HG03565 (cell line): ENCODE measurements around the gene HSFX2.
"Not testable (repeated sequence)": the region's sequence is repeated elsewhere in the genome, so short reads cannot be mapped to it uniquely, and the experiment has no call there.

ENCODE experiments used
- ATAC-seq: cut with Tn5 transposase; IDR thresholded peaks from one replicate; pipeline ENCODE4 v1.9.1; 2021; ENCODE audit warnings: mild to moderate bottlenecking, moderate library complexity; ENCODE audit not compliant: unreplicated experiment

The HSFX2 gene, protein sequence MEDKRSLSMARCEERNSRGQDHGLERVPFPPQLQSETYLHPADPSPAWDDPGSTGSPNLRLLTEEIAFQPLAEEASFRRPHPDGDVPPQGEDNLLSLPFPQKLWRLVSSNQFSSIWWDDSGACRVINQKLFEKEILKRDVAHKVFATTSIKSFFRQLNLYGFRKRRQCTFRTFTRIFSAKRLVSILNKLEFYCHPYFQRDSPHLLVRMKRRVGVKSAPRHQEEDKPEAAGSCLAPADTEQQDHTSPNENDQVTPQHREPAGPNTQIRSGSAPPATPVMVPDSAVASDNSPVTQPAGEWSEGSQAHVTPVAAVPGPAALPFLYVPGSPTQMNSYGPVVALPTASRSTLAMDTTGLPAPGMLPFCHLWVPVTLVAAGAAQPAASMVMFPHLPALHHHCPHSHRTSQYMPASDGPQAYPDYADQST

DNA sequence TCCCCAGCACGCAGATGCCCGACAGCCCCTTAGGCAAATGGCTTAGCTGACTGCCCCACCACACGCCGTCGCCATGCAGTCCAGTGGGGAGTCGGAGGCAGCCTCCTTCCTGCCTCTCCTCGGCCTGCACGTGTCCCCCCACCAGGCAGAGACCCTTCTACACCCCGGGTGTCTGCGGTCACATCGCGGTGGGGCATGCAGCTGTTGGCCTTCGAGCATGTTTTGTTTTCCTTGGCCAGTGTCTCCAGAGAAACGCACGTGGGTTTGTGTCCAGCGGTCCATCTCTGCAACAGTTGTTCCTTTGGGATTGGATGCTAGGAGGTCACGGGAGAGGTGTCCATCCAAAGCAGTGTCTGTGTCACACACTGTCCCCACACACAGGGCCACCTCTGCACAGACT, at the start of gene HSFX2:
TSS of gene HSFX2 (minus strand) at position 101 of the 400 bp plus-strand sequence. CDS start 614 bp downstream, outside the sequence.
- ATAC-seq: not testable (repeated sequence)

DNA sequence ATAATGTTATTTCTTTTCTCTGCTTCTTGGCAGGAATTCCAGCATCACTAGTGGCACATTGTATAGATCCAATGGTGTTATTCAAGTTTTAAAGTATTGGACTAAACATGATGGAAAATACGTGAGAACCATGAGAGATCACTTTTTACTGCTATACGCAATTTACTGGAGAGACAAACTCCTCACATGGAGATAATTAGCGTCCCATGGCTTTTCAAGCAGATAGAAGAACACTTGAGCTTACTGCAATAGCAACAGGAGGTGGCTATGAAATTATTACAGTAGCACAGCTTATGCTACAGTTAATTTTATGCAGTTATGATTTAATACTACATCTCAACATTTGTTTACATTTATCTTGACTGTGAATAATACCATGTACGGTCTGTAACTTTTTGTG, 48.4 kb upstream of the HSFX2 start:
- no peak for ATAC-seq

DNA sequence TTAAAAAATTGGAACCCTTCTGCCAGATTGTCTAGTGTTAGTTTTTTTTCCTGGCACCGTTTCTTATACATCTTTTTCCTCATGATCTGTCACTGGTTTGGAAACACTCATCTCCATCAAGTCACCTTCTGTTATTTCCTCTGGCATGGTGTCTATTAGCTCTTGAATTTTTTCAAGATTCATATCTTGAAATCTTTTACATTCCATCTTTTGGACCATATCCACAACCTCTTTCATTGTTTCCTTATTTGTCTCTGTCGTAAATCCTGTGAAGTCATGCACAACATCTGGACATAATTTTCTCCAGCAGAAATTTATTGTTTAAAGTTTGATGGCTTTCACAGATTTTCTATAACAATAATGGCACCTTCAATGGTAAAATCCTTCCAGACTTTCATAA, 46.7 kb upstream of the HSFX2 start:
- no peak for ATAC-seq

DNA sequence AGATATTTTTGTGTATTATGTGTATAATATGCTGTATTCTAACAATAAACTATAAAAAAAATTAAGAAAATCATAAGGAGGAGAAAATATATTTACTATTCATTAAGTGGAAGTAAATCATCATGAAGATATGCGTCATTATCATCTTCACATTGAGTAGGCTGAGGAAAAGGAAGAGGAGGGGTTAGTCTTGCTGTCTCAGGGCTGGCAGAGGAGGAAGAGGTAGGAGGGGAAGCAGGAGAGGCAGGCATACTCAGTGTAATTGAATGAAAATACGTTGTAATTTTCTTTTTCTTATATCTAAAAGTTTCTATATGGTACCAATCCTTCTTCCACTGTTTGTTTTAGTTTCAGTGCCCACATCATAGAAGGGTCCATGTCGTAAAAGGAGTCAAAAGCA, 46.3 kb upstream of the HSFX2 start:
- no peak for ATAC-seq

DNA sequence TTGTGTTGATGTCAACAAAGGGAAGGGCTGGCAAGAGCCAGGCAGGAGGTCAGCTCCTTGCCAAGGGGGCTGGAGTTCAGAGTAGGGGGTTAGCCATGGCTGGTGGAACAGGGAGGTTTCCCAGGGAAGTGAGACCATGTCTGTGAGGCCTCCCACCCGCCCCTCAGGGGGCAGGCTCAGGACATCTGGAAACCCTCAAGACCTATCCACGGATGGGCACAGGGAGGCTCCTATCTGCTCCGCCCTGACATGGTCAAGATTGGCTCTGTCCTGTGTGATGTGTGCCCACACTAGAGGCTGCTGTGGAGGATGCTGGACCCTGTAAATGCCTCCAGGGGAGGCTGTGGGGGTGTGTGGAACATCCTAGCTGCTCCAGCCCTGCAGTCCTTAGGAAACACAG, 44.5 kb upstream of the HSFX2 start:
- no peak for ATAC-seq

DNA sequence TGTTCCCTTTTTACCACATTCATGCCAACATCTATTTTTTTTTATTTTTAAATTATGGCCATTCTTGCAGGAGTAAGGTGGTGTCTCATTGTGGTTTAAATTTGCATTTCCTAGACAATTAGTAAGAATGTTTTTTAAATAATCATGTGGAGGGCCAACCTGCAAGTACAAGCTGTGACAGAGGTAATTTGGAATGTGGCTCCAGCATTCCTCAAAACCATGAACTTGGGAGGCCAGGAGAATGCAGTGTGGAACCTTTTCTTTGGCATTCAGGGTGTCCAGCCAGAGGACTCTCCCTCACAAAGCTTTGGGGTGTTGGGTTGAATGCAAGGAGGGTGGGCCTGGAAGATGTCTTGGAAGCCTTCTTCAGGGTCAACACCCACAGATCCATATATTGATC, 43.7 kb upstream of the HSFX2 start:
- ATAC-seq: no peak

DNA sequence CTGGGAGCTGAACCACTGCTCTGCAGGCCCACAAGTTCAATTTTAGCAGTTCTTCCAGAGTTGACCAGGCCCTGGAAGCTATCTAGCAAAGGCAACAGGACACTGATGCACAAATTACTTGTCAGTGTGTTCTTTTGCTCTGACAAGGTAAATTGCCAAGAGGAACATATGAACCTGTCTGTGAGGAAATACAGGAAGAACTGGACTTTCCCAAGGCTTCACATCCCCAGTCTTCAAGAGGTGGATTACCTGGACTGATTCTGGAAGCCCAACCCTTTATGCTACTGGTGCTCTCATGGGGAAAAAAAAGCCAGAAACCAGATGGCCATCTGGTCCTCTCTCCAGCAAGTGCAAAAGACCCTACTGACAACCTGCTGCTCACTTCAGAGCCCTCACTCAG, 38.4 kb upstream of the HSFX2 start:
- ATAC-seq: no peak

DNA sequence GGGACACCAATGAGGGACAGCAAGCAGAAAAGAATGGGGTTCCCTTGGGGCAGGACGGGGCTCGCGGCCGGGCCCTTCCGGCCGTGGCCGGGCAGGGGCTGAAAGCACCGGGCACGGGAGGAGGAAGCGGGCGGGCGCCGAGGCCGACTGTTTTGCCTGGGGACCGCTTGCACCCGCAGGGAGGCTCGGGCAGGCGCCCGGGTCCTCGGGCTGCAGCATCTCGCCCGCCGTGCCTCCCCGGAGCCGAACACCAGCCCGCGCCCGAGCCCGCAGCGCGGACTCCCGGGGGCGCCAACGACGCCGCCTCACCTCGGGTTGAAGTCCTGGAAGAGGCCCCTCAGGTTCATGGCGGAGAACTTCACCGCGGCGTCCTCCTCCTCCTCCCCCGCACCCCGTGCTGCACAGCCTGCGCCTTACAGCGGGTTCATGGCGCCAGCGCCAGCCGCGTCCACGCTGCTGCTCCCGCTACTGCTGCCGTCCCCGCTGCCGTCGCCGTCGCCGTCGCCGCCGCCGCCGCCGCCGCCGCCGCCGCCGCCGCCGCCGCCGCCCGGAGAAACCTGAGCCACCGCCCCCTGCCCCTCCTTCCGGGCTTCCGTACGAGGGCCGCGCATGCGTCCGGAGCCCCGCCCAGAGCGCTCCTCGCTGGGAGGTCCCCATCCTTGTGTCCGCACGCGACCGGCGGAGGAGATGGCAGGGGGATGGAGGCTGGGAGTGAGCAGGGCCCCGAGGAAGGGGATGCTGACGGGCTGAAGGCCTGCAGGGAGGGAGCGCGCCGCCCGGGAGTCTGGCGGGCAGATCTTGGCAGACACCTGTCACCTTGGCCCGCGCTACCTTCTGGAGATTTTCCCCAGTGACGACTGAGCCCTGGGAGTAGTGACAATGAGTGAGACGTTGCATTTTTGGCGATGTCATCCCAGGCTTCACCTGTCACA, 36.4 kb upstream of the HSFX2 start, which contains the start of gene TMEM185A:
TSS of gene TMEM185A (minus strand) at position 559 of the 932 bp plus-strand sequence. CDS start at position 347, 212 bp downstream.
- peak; percentile 88 for ATAC-seq

DNA sequence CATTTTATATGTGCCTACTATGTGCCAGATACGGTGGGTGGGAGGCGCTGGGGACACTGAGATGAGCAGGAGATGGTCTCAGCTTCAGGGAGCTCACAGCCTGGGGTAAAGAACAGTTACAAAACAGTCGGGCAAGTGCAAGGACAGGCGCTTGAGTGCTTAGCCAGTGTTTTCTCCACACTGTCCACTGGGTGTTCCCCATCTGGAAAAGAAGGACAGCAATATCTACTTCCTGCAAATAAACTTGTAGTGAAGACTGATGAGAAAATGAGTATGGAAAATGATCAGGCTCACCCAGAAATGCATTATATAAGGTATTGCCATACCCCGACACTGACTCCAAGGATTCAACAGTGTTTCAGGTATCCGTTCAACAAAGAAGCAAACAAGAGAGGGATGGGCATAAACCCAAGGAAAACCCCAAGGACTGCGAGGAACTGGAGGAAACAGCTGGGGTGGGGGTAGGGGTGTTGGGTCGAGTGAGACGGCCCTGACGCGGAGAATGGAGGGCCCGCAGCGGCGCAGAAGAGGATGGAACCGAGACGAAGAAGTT, 35.6 kb upstream of the HSFX2 start:
- ATAC-seq: no peak

DNA sequence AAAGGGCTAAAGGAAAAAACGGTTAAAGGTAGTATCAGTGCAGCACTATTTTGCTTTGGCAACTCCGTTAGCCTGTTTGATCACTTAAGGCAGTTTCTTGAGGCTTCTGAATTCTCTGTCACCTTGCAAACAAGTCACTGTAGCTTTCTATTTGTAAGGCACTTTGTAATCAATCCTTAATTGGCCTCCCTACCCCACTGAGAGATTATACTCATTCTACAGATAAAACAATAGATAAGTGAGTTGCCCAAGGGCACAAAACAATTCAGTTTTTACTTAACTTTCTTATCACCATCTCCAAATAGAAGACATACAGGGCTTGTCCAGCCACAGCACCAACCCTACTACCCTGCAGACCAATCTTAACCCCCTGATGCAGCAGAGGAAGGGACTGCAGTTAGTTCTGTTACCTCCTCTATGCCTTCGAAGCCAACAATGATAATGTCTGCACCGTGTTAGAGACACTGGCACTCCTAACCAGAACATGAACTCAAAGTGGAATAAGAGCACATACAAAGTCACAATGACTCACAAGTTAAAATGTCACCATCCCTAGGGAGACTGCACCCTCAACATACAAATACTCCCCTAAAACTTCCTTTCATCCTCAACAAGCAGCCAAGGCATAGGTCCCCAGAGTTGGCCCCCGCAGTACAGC, 34.7 kb upstream of the HSFX2 start:
- no peak for ATAC-seq

DNA sequence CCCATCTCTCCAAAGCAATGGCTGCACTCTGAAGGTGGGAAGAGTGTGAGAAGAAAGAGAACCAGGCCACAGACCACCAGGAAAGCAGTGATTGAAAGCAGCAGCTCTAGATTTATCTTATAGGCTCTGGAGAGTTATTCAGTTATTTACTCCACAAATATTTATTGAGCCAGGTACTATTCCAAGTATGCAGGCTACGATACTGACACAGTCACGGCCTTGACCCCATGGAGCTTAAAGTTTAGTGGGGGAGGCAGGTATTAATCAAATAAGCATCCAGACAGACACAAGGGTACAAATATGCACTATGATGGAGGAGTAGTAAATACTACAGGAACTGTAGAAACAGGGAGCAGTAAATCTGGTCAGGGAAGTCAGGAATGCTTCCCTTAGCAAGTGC, 33.7 kb upstream of the HSFX2 start:
- ATAC-seq: no peak

DNA sequence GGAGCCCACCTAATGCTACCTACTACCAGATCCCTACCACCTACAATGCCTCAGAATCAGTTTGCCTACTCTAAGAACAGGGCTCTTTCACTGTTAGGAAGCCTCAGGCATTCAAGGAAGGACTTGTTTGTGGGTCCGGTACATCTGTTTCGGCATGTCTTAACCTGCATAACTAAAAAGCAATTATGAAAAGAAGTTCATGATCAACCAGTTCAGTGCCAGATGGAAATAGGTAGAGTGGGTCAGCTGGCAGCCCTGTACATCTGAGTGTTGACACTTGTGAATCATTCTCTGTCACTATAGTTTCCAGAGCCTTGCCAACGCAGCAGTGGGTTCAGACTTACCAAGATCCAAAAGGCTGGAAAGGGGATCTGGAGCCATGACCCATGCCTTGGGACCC, 33.2 kb upstream of the HSFX2 start:
- no peak for ATAC-seq

DNA sequence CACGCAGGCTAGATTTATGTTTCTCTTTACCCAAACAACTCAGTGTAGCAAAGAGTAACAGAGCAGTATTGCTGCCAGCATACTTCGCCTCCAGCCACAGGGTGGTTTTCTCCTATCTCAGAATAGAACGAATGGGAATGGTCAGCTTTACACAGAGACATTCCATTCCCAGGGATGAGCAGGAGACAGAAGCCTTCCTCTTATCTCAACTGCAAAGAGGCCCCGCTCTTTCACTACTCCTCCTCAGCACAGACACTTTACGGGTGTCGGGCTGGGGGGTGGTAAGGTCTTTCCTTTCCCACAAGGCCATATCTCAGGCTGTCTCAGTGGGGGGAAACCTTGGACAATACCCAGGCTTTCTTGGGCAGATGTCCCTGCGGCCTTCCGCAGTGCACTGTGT, 31.7 kb upstream of the HSFX2 start:
- not testable (repeated sequence) for ATAC-seq

DNA sequence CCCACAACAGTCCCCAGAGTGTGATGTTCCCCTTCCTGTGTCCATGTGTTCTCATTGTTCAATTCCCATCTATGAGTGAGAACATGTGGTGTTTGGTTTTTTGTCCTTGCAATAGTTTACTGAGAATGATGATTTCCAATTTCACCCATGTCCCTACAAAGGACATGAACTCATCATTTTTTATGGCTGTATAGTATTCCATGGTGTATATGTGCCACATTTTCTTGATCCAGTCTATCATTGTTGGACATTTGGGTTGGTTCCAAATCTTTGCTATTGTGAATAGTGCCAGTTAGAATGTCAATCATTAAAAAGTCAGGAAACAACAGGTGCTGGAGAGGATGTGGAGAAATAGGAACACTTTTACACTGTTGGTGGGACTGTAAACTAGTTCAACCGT, 24.5 kb upstream of the HSFX2 start:
- ATAC-seq: not testable (repeated sequence)

DNA sequence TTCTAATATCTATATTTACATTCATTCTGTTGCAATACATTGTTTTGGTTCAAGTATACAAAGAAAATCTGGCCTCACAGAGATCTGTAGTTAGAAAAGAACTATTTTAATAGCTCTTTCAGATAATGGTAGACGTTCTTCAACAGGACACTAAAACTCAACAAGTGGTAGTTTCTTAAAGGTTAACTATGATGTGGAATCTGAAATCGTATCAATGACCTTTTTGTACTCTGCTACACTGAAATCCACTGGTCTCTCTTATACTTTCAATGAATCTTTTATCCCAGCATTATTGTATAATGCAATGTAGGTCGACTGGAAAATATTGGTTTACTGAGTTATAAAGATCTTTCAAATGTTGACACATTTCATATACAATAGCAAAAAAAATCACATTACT, 23.8 kb upstream of the HSFX2 start:
- ATAC-seq: no peak

DNA sequence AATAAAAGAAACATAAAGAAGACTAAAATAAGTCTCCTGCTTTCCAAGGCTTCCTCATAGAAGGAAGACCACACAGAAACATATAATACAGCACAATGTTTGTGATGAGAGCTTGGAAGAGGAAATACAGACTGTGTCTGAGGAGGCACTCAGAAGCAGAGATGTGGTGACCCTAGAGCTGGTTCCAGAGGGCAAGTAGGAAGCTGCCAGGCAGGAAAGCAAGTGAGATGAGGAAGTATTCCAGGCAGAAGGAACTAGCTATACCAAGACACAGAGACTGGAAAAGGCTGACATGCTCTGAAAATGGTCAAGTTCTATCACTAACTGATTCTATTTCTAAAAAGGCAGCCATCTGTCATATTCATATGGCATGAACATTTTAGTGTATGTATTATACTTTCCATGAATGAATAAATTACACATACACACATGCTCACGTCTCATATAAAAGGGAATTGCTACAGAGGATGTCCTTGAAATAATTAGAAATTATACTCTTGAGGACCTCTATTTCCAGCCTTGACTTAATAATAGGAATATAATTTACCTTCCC, 16.6 kb upstream of the HSFX2 start:
- ATAC-seq: no peak

DNA sequence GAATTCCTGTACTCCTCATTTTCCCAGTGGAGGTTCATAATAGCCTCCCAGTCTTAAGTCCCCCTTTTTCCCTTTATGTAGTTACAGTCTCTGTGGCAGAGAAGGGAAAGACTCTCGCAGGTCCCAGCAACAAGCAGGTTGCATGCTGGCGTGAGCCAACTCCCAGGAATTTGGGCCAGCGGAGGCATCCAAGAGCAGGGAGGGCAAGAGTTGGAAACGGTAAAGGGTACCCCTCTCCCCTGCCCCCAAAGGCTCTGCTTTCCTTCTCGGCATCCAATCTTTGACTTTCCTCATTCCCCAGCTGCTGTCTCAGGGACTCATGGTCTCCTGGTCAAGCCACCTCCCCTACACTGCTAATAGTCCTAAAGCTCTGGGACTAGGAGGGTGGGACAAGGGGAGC, 15.4 kb upstream of the HSFX2 start:
- no peak for ATAC-seq

DNA sequence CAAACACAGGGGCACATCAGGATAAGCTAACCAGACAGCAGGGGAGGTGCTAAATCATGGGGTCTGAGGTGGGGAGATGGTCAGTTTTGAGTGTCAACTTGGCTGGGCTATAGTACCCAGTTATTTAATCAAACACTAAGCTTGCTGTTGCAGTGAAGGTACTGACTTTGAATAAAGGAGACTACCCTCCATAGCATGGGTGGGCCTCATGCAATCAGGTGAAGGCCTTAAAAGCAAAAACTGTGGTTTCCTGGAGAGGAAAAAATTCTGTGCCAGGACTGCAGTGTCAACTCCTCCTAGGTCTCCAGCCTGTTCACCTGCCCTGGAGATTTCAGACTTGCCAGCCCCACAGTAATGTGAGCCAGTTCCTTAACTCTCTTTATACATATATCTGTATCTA, 12.6 kb upstream of the HSFX2 start:
- ATAC-seq: no peak

DNA sequence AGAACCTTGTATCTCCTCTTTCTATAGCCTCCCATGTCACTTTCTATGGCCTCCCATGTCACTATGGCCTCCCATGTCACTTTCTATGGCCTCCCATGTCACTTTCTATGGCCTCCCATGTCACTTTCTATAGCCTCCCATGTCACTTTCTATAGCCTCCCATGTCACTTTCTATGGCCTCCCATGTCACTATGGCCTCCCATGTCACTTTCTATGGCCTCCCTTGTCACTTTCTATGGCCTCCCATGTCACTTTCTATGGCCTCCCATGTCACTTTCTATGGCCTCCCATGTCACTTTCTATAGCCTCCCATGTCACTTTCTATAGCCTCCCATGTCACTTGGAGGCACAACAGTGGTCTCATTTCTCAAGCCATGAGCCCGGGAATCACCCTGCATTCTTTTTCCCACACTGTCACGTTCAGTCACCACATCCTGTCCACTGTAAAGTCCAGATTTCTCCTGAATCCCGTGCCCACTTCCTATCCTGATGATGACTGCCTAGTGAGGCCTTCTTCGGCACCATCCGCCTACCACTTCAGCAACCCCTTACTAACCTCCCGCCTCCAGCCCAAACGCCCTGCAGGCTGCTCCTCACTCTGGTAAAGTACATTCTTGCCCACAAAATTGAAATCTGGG, 10.3 kb upstream of the HSFX2 start:
- not testable (repeated sequence) for ATAC-seq

DNA sequence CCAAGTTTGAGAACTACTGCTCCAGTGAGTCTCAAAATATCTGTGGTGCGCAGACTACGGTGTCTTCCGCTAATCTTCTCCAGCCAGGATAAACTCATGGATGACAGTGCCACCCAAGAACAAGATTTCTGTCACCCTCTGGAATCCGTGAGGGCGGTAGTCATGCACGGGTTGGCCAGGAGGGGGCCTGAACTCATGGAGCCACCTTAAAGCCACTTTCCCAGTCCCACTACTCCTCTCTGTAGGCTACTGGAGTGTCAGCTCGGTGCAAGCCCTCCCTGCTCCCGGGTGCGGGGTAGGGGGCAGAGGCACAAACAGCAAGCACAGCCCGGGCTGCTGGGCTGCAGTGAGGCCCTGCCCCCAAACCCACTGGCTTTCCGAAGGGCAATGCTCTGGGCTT, 3.5 kb upstream of the HSFX2 start:
- not testable (repeated sequence) for ATAC-seq
